HCT116 (cell line): ENCODE measurements around the gene FBXO8. TPM values are rescaled to one million over a fixed set of nuclear protein-coding genes. Genes with fewer than 3 reads are reported as not detected.

Experiments used
- ATAC-seq: fragments of 200-7000 bp; cut with Tn5 transposase; 2 replicates; pipeline ENCODE4 v1.9.1; 2020; ENCODE audit warnings: mild to moderate bottlenecking, moderate library complexity
- BruUV-seq: library from RNA; stranded (reverse); fragments of 400-500 nt; replicated peaks from 2 replicates; lab custom pipeline; 2021; lab: Mats Ljungman, UMichigan
- CTCF ChIA-PET: fragments of 300-600 bp; sonication (Branson Sonifier 250); formaldehyde crosslinking; loops from one replicate; lab custom pipeline; 2021; ENCODE audit warnings: antibody characterized with exemption; lab: Charles Lee
- POLR2A ChIA-PET: fragments of 300-600, 350-600 bp; sonication (Branson Sonifier 250); formaldehyde crosslinking; loops from one replicate; lab custom pipeline; 2021; ENCODE audit warnings: antibody characterized with exemption; lab: Charles Lee
- RAD21 ChIA-PET, 2 experiments: fragments of 300-600 bp; sonication (Branson Sonifier 250); formaldehyde crosslinking; loops; one replicate each; lab custom pipeline; 2023; ENCODE audit warnings: low total read pairs in 2 of 2; ENCODE audit not compliant: uncharacterized antibody in 2 of 2, unreplicated experiment in 2 of 2, low non-redundant PET in 1 of 2; lab: Charles Lee
- DNase-seq: peaks from one replicate; pipeline ENCODE4 v3.0.0-alpha.2; 2010; ENCODE audit warnings: low read depth, low spot score
- H2AFZ ChIP-seq: fragments of 200-600 bp; shearing (Covaris generic), sonication (generic); 2 replicates; pipeline ENCODE4 v1.6.1; 2017; ENCODE audit warnings: low read depth, mixed run types, mixed read lengths, antibody characterized with exemption, low read length; ENCODE audit not compliant: poor library complexity, severe bottlenecking
- H3K27ac ChIP-seq: 2 replicates; pipeline ENCODE4 v1.5.1; 2012; ENCODE audit warnings: low read depth, low read length
- H3K27me3 ChIP-seq: fragments of 200-600 bp; sonication (generic); 2 replicates; pipeline ENCODE4 v1.6.1; 2016; ENCODE audit warnings: mixed run types, low read length, mixed read lengths; ENCODE audit not compliant: insufficient read depth
- H3K36me3 ChIP-seq, 2 experiments: fragments of 200-500 bp in 1 of 2; fragments of 200-600 bp in 1 of 2; sonication (Bioruptor generic) in 1 of 2; sonication (generic) in 1 of 2; 2 replicates each; pipeline versions ENCODE4 v1.5.1 to v1.6.1; 2014 to 2016; ENCODE audit warnings: low read length in 2 of 2, inconsistent platforms in 1 of 2, mixed read lengths in 1 of 2, mixed run types in 1 of 2; ENCODE audit not compliant: insufficient read depth in 2 of 2, control insufficient read depth in 1 of 2
- H3K4me1 ChIP-seq, 2 experiments: fragments of 200-600 bp in 1 of 2; sonication (generic) in 1 of 2; 2 replicates each; pipeline versions ENCODE4 v1.5.1 to v1.6.1; 2012 to 2017; ENCODE audit warnings: low read length in 2 of 2, inconsistent platforms in 1 of 2, mild to moderate bottlenecking in 1 of 2, mixed read lengths in 1 of 2, mixed run types in 1 of 2, moderate library complexity in 1 of 2; ENCODE audit not compliant: insufficient read depth in 2 of 2, control insufficient read depth in 1 of 2
- H3K4me2 ChIP-seq: fragments of 200-600 bp; sonication (generic); 2 replicates; pipeline ENCODE4 v1.6.1; 2017; ENCODE audit warnings: mixed run types, low read length, mixed read lengths
- H3K4me3 ChIP-seq, 2 experiments: fragments of 200-600 bp in 1 of 2; sonication (generic) in 1 of 2; replicated peaks in 1 of 2; 2 replicates each; pipeline ENCODE4 v1.5.1; 2011 to 2016; ENCODE audit warnings: low read length in 2 of 2, control low read depth in 1 of 2, low read depth in 1 of 2, mild to moderate bottlenecking in 1 of 2, mixed read lengths in 1 of 2, mixed run types in 1 of 2
- H3K79me2 ChIP-seq: fragments of 200-600 bp; sonication (generic); 2 replicates; pipeline ENCODE4 v1.6.1; 2017; ENCODE audit warnings: mild to moderate bottlenecking, mixed run types, low read length, moderate library complexity, mixed read lengths; ENCODE audit not compliant: insufficient read depth
- H3K9ac ChIP-seq: fragments of 200-600 bp; sonication (generic); 2 replicates; pipeline ENCODE4 v1.6.1; 2016; ENCODE audit warnings: low read length, mixed read lengths
- H3K9me2 ChIP-seq: fragments of 200-600 bp; sonication (generic), shearing (Covaris generic); 2 replicates; pipeline ENCODE4 v1.6.1; 2017; ENCODE audit warnings: mixed run types, mild to moderate bottlenecking, moderate library complexity; ENCODE audit not compliant: insufficient read depth
- H3K9me3 ChIP-seq, 2 experiments: fragments of 200-500 bp in 1 of 2; fragments of 200-600 bp in 1 of 2; sonication (Bioruptor generic) in 1 of 2; sonication (generic) in 1 of 2; 2 replicates each; pipeline ENCODE4 v1.6.1; 2014 to 2017; ENCODE audit warnings: low read length in 2 of 2, mixed read lengths in 2 of 2, inconsistent platforms in 1 of 2, low read depth in 1 of 2, mild to moderate bottlenecking in 1 of 2, mixed run types in 1 of 2, moderate library complexity in 1 of 2; ENCODE audit not compliant: control insufficient read depth in 1 of 2, insufficient read depth in 1 of 2
- H4K20me1 ChIP-seq: fragments of 200-600 bp; sonication (generic), shearing (Covaris generic); 2 replicates; pipeline ENCODE4 v1.6.1; 2017; ENCODE audit warnings: mixed run types, mild to moderate bottlenecking, moderate library complexity; ENCODE audit not compliant: insufficient read depth
- ATF3 ChIP-seq: IDR thresholded peaks from 2 replicates; pipeline ENCODE4 v1.6.1; 2012
- CBX3 ChIP-seq: IDR thresholded peaks from 2 replicates; pipeline ENCODE4 v1.6.1; 2012; ENCODE audit warnings: low read depth
- CEBPB ChIP-seq: IDR thresholded peaks from 2 replicates; pipeline ENCODE4 v1.6.1; 2012; ENCODE audit warnings: low read depth
- CTCF ChIP-seq, 3 experiments: fragments of 200-600 bp in 1 of 3; sonication (generic) in 1 of 3; IDR thresholded peaks in 2 of 3; conservative IDR thresholded peaks in 1 of 3; 2 replicates each; pipeline ENCODE4 v1.5.1; 2012 to 2017; ENCODE audit warnings: low read depth in 2 of 3, low read length in 2 of 3, antibody characterized with exemption in 1 of 3, borderline replicate concordance in 1 of 3, control low read depth in 1 of 3, mild to moderate bottlenecking in 1 of 3, mixed read lengths in 1 of 3, mixed run types in 1 of 3, moderate library complexity in 1 of 3; ENCODE audit not compliant: insufficient read depth in 1 of 3
- EGR1 ChIP-seq: IDR thresholded peaks from 2 replicates; pipeline ENCODE4 v1.6.1; 2012; ENCODE audit warnings: low read depth
- ELF1 ChIP-seq: IDR thresholded peaks from 2 replicates; pipeline ENCODE4 v1.6.1; 2012; ENCODE audit warnings: low read depth, borderline replicate concordance
- EZH2 ChIP-seq: fragments of 200-600 bp; sonication (generic); IDR thresholded peaks from 2 replicates; pipeline ENCODE4 v1.6.1; 2017; ENCODE audit warnings: antibody characterized with exemption, mixed run types
- EZH2phosphoT487 ChIP-seq: fragments of 200-600 bp; IDR thresholded peaks from 2 replicates; pipeline ENCODE4 v1.6.1; 2018; ENCODE audit warnings: antibody characterized with exemption, borderline replicate concordance
- FOSL1 ChIP-seq: IDR thresholded peaks from 2 replicates; pipeline ENCODE4 v1.6.1; 2012; ENCODE audit warnings: low read depth
- JUND ChIP-seq: IDR thresholded peaks from 2 replicates; pipeline ENCODE4 v1.6.1; 2012
- MAX ChIP-seq: IDR thresholded peaks from 2 replicates; pipeline ENCODE4 v1.6.1; 2012
- POLR2AphosphoS5 ChIP-seq: IDR thresholded peaks from 2 replicates; pipeline ENCODE4 v1.6.1; 2011; ENCODE audit warnings: mild to moderate bottlenecking, low read depth, low read length, moderate library complexity
- RAD21 ChIP-seq: IDR thresholded peaks from 2 replicates; pipeline ENCODE4 v1.6.1; 2012; ENCODE audit warnings: low read depth, mild to moderate bottlenecking
- REST ChIP-seq: IDR thresholded peaks from 2 replicates; pipeline ENCODE4 v1.6.1; 2012; ENCODE audit warnings: low read depth
- SRF ChIP-seq: IDR thresholded peaks from 2 replicates; pipeline ENCODE4 v1.6.1; 2012; ENCODE audit warnings: low read depth
- TCF7L2 ChIP-seq: IDR thresholded peaks from 2 replicates; pipeline ENCODE4 v1.7.0; 2011; ENCODE audit warnings: borderline replicate concordance, inconsistent platforms; ENCODE audit not compliant: insufficient read depth, insufficient read length; ENCODE audit errors: extremely low read depth
- YY1 ChIP-seq: IDR thresholded peaks from 2 replicates; pipeline ENCODE4 v1.6.1; 2011; ENCODE audit warnings: low read length, low read depth, moderate library complexity, mild to moderate bottlenecking; ENCODE audit not compliant: insufficient replicate concordance; ENCODE audit errors: extremely low read depth
- ZBTB33 ChIP-seq: IDR thresholded peaks from 2 replicates; pipeline ENCODE4 v1.6.1; 2011; ENCODE audit warnings: mild to moderate bottlenecking, low read length, moderate library complexity; ENCODE audit not compliant: insufficient replicate concordance; ENCODE audit errors: extremely low read depth
- ZFX ChIP-seq: fragments of 450-650 bp; IDR thresholded peaks from 2 replicates; pipeline ENCODE4 v1.6.1; 2017
- ZNF274 ChIP-seq: fragments of 200-500 bp; sonication (Bioruptor generic); IDR thresholded peaks from 2 replicates; pipeline ENCODE4 v1.6.1; 2014; ENCODE audit warnings: mild to moderate bottlenecking, low read depth, low read length, inconsistent platforms
- intact Hi-C: fragments of 100-400 bp; cut with micrococcal nuclease; formaldehyde crosslinking; loops from 2 replicates; pipeline ENCODE4 v1.10.0; 2022
- total RNA-seq: library from RNA; stranded (reverse); gene quantifications from one replicate; pipeline ENCODE4 v1.2.1, GENCODE V29; 2021; ENCODE audit not compliant: unreplicated experiment

Gene FBXO8
- total RNA-seq, 1 experiment from 2014 or later, result 13.0 TPM

GRCh38 chr4:174316954-174317353 lies 33.5 kb upstream of the FBXO8 start:
- intact Hi-C loops, result loop anchor here (10.0 kb wide), 1 partner anchor 992 kb away; no protein-coding TSS in a partner anchor
- CTCF ChIA-PET, result no interaction called here
- no peak for DNase-seq
- TF ChIP-seq MAX (no peak), ZNF274 (no peak), TCF7L2 (no peak), CTCF (IDR thresholded peaks at IDR 0.05 in 2 of 3, conservative IDR thresholded peaks at IDR 0.05 in 1 of 3; ENCODE audit: borderline replicate concordance in 1 of 3, insufficient read depth in 1 of 3, low read depth in 2 of 3, low read length in 2 of 3) (no peak), ZBTB33 (no peak), RAD21 (no peak), POLR2AphosphoS5 (no peak), REST (no peak), CBX3 (no peak), FOSL1 (no peak), JUND (no peak), SRF (no peak), EZH2 (no peak), YY1 (no peak), CEBPB (no peak), EZH2phosphoT487 (no peak), ELF1 (no peak), ZFX (no peak), ATF3 (no peak), EGR1 (no peak)
- Histone ChIP-seq H3K79me2 (no peaks in the 10 kb centered on the region), H3K9me2 (no peaks in the 10 kb centered on the region), H3K9ac (no peak overlapping the region), H3K27ac (no peak overlapping the region), H2AFZ (no peak overlapping the region), H3K4me2 (no peak overlapping the region), H3K9me3 (no peaks in the 10 kb centered on the region), H3K4me1 (no peaks in the 10 kb centered on the region), H3K36me3 (peaks cover under 1 to 5% of the 10 kb centered on the region in 2 experiments; a peak in 3 of 4 replicates), H3K27me3 (no peaks in the 10 kb centered on the region), H4K20me1 (no peaks in the 10 kb centered on the region; the same call in 1 of the 2 replicates), H3K4me3 (no peak overlapping the region)
- POLR2A ChIA-PET, result no interaction called here
- RAD21 ChIA-PET, result no interaction called here
- ATAC-seq, result no peak
- no TSS peak for BruUV-seq
